HepG2 (cell line): ENCODE results near the gene MEF2A. TPM values are rescaled to one million over a fixed set of nuclear protein-coding genes. Genes with fewer than 3 reads are reported as not detected.

Source experiments
- ARHGAP35 ChIP-seq: sonication (generic); formaldehyde crosslinking; IDR thresholded peaks from 2 replicates; pipeline ENCODE4 v1.9.0; 2022; ENCODE audit warnings: mild to moderate bottlenecking, inconsistent platforms, moderate library complexity, missing genetic modification reagents, borderline replicate concordance
- ARID5B ChIP-seq: IDR thresholded peaks from 2 replicates; pipeline ENCODE4 v1.4.0; 2020; ENCODE audit warnings: mild to moderate bottlenecking, missing genetic modification reagents
- GABPB1 ChIP-seq: IDR thresholded peaks from 2 replicates; pipeline ENCODE4 v1.6.1; 2016; ENCODE audit warnings: mild to moderate bottlenecking, missing genetic modification reagents, moderate library complexity, missing compliant biosample characterization
- HCFC1 ChIP-seq: fragments of 150-350 bp; IDR thresholded peaks from 2 replicates; pipeline ENCODE4 v1.6.1; 2014; ENCODE audit warnings: low read depth, low read length
- TMF1 ChIP-seq: sonication (generic); formaldehyde crosslinking; IDR thresholded peaks from 2 replicates; pipeline ENCODE4 v1.8.1; 2022; ENCODE audit warnings: low read depth, missing genetic modification reagents
- ZNF160 ChIP-seq: sonication (generic); formaldehyde crosslinking; IDR thresholded peaks from 2 replicates; pipeline ENCODE4 v1.8.0; 2022; ENCODE audit warnings: mild to moderate bottlenecking, inconsistent platforms, missing genetic modification reagents
- ZNF180 ChIP-seq: sonication (generic); formaldehyde crosslinking; IDR thresholded peaks from 2 replicates; pipeline ENCODE4 v1.4.0; 2020; ENCODE audit warnings: low read depth, missing genetic modification reagents, borderline replicate concordance
- ZNF280D ChIP-seq: sonication (generic); formaldehyde crosslinking; IDR thresholded peaks from 2 replicates; pipeline ENCODE4 v1.5.1; 2020; ENCODE audit warnings: mild to moderate bottlenecking, missing genetic modification reagents
- ZNF296 ChIP-seq: sonication (generic); formaldehyde crosslinking; conservative IDR thresholded peaks from 2 replicates; pipeline ENCODE4 v1.5.0; 2020; ENCODE audit warnings: mild to moderate bottlenecking, missing genetic modification reagents
- ZNF367 ChIP-seq: sonication (generic); formaldehyde crosslinking; IDR thresholded peaks from 2 replicates; pipeline ENCODE4 v1.4.0; 2020; ENCODE audit warnings: missing genetic modification reagents, borderline replicate concordance
- ZNF614 ChIP-seq: IDR thresholded peaks from 2 replicates; pipeline ENCODE4 v1.6.1; 2018; ENCODE audit warnings: missing biosample characterization, missing genetic modification reagents, inconsistent platforms, borderline replicate concordance
- ZNF672 ChIP-seq: sonication (generic); formaldehyde crosslinking; IDR thresholded peaks from 2 replicates; pipeline ENCODE4 v1.8.1; 2022; ENCODE audit warnings: missing genetic modification reagents
- polyA plus RNA-seq, 8 experiments: library from polyadenylated mRNA; depleted of rRNA in 3 of 8; stranded (reverse) in 7 of 8; unstranded in 1 of 8; fragments of >200 nt; fragmentation: Illumina TruSeq in 4 of 8; extraction: Trizol in 4 of 8; gene quantifications; 2 replicates each; pipeline versions ENCODE4 v1.2.1 to v1.2.3, GENCODE V29; 2011 to 2016; ENCODE audit warnings: low read depth in 4 of 8, missing spikeins in 1 of 8, mixed read lengths in 1 of 8; ENCODE audit not compliant: insufficient read depth in 1 of 8
- total RNA-seq, 5 experiments: library from RNA; depleted of rRNA; stranded (reverse); fragments of >200 nt; fragmentation: Illumina TruSeq; extraction: Trizol; gene quantifications; 2 replicates each; pipeline ENCODE4 v1.2.3, GENCODE V29; 2016; ENCODE audit warnings: low read depth in 1 of 5
- TF ChIP-seq, protein P1 (sequence below): IDR thresholded peaks from 2 replicates; pipeline ENCODE4 v1.6.1; 2016; ENCODE audit warnings: low read depth, missing genetic modification reagents, missing compliant biosample characterization
- TF ChIP-seq, protein P2 (sequence below), 2 experiments: sonication (generic) in 1 of 2; formaldehyde crosslinking in 1 of 2; IDR thresholded peaks; 2 replicates each; pipeline versions ENCODE4 v1.4.0 to v1.6.1; 2018 to 2020; ENCODE audit warnings: missing genetic modification reagents in 2 of 2, borderline replicate concordance in 1 of 2, low read depth in 1 of 2, mild to moderate bottlenecking in 1 of 2, missing biosample characterization in 1 of 2

MEF2A gene
- total and polyA plus RNA-seq, 2 of the 13 experiments (the other 11 are each of a cell fraction or from before 2014, with no cell fraction given) = 15.2 to 24.4 TPM

DNA sequence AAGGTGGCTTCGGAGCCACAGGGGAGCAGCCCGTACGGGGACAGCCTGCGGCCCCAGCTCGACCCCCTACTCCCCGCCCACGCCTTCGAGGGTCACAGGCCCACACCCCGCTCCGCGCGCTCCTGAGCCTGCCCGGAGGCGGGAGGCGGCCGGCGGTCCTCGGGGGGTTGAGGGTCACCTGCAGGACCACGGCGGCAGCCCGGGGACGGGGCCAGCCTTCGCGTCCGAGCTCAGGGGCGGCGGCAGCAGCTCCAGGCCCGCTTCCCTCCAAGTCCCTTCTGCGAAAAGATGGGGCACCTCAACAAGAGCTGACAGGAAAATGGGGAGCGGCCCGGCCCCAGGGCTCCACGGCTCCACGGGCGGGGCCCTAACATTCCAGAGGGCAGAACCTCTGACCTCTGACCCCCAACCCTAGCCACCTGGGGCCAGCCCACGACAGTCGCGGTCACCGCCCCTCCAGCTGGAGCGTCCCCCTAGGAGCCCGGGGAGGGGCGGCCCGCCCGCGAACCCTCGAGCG is 167.0 kb downstream of the MEF2A start (continued):
- TF ChIP-seq, protein P1, sequence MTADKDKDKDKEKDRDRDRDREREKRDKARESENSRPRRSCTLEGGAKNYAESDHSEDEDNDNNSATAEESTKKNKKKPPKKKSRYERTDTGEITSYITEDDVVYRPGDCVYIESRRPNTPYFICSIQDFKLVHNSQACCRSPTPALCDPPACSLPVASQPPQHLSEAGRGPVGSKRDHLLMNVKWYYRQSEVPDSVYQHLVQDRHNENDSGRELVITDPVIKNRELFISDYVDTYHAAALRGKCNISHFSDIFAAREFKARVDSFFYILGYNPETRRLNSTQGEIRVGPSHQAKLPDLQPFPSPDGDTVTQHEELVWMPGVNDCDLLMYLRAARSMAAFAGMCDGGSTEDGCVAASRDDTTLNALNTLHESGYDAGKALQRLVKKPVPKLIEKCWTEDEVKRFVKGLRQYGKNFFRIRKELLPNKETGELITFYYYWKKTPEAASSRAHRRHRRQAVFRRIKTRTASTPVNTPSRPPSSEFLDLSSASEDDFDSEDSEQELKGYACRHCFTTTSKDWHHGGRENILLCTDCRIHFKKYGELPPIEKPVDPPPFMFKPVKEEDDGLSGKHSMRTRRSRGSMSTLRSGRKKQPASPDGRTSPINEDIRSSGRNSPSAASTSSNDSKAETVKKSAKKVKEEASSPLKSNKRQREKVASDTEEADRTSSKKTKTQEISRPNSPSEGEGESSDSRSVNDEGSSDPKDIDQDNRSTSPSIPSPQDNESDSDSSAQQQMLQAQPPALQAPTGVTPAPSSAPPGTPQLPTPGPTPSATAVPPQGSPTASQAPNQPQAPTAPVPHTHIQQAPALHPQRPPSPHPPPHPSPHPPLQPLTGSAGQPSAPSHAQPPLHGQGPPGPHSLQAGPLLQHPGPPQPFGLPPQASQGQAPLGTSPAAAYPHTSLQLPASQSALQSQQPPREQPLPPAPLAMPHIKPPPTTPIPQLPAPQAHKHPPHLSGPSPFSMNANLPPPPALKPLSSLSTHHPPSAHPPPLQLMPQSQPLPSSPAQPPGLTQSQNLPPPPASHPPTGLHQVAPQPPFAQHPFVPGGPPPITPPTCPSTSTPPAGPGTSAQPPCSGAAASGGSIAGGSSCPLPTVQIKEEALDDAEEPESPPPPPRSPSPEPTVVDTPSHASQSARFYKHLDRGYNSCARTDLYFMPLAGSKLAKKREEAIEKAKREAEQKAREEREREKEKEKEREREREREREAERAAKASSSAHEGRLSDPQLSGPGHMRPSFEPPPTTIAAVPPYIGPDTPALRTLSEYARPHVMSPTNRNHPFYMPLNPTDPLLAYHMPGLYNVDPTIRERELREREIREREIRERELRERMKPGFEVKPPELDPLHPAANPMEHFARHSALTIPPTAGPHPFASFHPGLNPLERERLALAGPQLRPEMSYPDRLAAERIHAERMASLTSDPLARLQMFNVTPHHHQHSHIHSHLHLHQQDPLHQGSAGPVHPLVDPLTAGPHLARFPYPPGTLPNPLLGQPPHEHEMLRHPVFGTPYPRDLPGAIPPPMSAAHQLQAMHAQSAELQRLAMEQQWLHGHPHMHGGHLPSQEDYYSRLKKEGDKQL (CRISPR knock-in tag) = no peak
- TF ChIP-seq GABPB1 = no peak
- TF ChIP-seq, protein P2, sequence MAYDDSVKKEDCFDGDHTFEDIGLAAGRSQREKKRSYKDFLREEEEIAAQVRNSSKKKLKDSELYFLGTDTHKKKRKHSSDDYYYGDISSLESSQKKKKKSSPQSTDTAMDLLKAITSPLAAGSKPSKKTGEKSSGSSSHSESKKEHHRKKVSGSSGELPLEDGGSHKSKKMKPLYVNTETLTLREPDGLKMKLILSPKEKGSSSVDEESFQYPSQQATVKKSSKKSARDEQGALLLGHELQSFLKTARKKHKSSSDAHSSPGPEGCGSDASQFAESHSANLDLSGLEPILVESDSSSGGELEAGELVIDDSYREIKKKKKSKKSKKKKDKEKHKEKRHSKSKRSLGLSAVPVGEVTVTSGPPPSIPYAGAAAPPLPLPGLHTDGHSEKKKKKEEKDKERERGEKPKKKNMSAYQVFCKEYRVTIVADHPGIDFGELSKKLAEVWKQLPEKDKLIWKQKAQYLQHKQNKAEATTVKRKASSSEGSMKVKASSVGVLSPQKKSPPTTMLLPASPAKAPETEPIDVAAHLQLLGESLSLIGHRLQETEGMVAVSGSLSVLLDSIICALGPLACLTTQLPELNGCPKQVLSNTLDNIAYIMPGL (CRISPR knock-in tag; IDR thresholded peaks at IDR 0.05; ENCODE audit: borderline replicate concordance in 1 of 2, low read depth in 1 of 2) = no peak
- 0 out of 2 replicates have a peak, but pooled peaks have one; percentile 8 for TF ChIP-seq TMF1 (CRISPR knock-in tag)
- no peak for TF ChIP-seq ZNF180 (CRISPR knock-in tag)
- no peak for TF ChIP-seq ARID5B (CRISPR knock-in tag)
- no peak for TF ChIP-seq ZNF367 (CRISPR knock-in tag)
- no peak for TF ChIP-seq ZNF672 (CRISPR knock-in tag)
- TF ChIP-seq ZNF160 (CRISPR knock-in tag) = no peak
- TF ChIP-seq ZNF614 (CRISPR knock-in tag) = peak; percentile 25; the same call in 1 of the 2 replicates
- no peak for TF ChIP-seq ZNF296 (CRISPR knock-in tag)
- no peak; the same call in 1 of the 2 replicates for TF ChIP-seq ARHGAP35 (CRISPR knock-in tag)
- no peak for TF ChIP-seq ZNF280D (CRISPR knock-in tag)
- TF ChIP-seq HCFC1 = no peak
